ENCODE data around the gene OR9A2.

DNA sequence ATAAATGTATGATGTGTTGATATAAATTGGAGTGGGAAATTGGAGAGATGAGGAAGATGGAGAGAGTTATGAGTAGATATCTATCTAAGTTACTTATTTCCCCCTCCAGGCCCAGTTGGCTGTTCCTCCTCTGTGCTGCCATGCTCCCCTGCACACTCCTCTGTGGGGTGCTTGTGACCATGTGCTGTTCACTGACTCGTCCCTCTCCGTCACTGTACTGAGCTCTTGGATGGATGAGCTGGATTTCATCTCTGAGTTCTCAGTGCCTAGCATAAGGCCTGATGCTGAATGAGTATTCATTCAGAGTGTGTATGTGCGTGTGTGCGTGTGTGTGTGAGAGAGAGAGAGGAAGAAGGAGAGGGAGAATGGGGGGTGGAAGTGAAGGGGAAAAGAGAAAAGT is 14.5 kb downstream of the OR9A2 start:
- TF ChIP-seq CBX5 (IDR thresholded peaks at IDR 0.05; ENCODE audit: low read depth) (no peak), SP1 (IDR thresholded peaks at IDR 0.05; ENCODE audit: low read depth, low read length) (no peak), RFX5 (IDR thresholded peaks at IDR 0.05; ENCODE audit: low read depth, low read length) (no peak), POLR2A (IDR thresholded peaks at IDR 0.05; ENCODE audit: low read depth, low read length) (no peak)
- TF ChIP-seq, protein P1, sequence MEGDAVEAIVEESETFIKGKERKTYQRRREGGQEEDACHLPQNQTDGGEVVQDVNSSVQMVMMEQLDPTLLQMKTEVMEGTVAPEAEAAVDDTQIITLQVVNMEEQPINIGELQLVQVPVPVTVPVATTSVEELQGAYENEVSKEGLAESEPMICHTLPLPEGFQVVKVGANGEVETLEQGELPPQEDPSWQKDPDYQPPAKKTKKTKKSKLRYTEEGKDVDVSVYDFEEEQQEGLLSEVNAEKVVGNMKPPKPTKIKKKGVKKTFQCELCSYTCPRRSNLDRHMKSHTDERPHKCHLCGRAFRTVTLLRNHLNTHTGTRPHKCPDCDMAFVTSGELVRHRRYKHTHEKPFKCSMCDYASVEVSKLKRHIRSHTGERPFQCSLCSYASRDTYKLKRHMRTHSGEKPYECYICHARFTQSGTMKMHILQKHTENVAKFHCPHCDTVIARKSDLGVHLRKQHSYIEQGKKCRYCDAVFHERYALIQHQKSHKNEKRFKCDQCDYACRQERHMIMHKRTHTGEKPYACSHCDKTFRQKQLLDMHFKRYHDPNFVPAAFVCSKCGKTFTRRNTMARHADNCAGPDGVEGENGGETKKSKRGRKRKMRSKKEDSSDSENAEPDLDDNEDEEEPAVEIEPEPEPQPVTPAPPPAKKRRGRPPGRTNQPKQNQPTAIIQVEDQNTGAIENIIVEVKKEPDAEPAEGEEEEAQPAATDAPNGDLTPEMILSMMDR (IDR thresholded peaks at IDR 0.05 in 2 of 3, conservative IDR thresholded peaks at IDR 0.05 in 1 of 3; ENCODE audit: control insufficient read depth in 2 of 3, extremely low read depth in 1 of 3, insufficient read depth in 1 of 3, low read depth in 3 of 3, low read length in 3 of 3) = no peak
- TF ChIP-seq, protein P2, sequence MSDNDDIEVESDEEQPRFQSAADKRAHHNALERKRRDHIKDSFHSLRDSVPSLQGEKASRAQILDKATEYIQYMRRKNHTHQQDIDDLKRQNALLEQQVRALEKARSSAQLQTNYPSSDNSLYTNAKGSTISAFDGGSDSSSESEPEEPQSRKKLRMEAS (IDR thresholded peaks at IDR 0.05; ENCODE audit: low read depth, low read length) = no peak
- TF ChIP-seq, protein P3, sequence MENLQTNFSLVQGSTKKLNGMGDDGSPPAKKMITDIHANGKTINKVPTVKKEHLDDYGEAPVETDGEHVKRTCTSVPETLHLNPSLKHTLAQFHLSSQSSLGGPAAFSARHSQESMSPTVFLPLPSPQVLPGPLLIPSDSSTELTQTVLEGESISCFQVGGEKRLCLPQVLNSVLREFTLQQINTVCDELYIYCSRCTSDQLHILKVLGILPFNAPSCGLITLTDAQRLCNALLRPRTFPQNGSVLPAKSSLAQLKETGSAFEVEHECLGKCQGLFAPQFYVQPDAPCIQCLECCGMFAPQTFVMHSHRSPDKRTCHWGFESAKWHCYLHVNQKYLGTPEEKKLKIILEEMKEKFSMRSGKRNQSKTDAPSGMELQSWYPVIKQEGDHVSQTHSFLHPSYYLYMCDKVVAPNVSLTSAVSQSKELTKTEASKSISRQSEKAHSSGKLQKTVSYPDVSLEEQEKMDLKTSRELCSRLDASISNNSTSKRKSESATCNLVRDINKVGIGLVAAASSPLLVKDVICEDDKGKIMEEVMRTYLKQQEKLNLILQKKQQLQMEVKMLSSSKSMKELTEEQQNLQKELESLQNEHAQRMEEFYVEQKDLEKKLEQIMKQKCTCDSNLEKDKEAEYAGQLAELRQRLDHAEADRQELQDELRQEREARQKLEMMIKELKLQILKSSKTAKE (IDR thresholded peaks at IDR 0.05; ENCODE audit: low read depth, poor library complexity, severe bottlenecking) = no peak
